Glutamatergic neuron (in vitro differentiated cells): Measurements from ENCODE around the gene DLG2. TPM values are rescaled to one million over a fixed set of nuclear protein-coding genes. Genes with fewer than 3 reads are reported as not detected.

Source experiments
- DNase-seq: peaks from one replicate; pipeline ENCODE4 v3.0.0; 2022
- H3K27ac Mint-ChIP-seq: one replicate; pipeline ENCODE4 v1.8.0; 2020; ENCODE audit warnings: mild to moderate bottlenecking, mixed read lengths, inconsistent platforms; ENCODE audit not compliant: unreplicated experiment
- H3K27me3 Mint-ChIP-seq: one replicate; pipeline ENCODE4 v1.8.0; 2020; ENCODE audit warnings: mild to moderate bottlenecking, moderate library complexity, mixed read lengths, inconsistent platforms; ENCODE audit not compliant: unreplicated experiment
- H3K36me3 Mint-ChIP-seq: one replicate; pipeline ENCODE4 v1.8.0; 2020; ENCODE audit warnings: mild to moderate bottlenecking, mixed read lengths, inconsistent platforms; ENCODE audit not compliant: unreplicated experiment
- H3K4me1 Mint-ChIP-seq: one replicate; pipeline ENCODE4 v1.8.0; 2020; ENCODE audit warnings: mild to moderate bottlenecking, low read depth, mixed read lengths, inconsistent platforms; ENCODE audit not compliant: unreplicated experiment
- H3K4me3 Mint-ChIP-seq: one replicate; pipeline ENCODE4 v1.8.0; 2020; ENCODE audit warnings: mild to moderate bottlenecking, mixed read lengths, inconsistent platforms; ENCODE audit not compliant: unreplicated experiment
- H3K9me3 Mint-ChIP-seq: one replicate; pipeline ENCODE4 v1.8.0; 2020; ENCODE audit warnings: mild to moderate bottlenecking, moderate library complexity, mixed read lengths, inconsistent platforms; ENCODE audit not compliant: unreplicated experiment
- CTCF ChIP-seq: fragments of 200-600 bp; sonication (generic); IDR thresholded peaks from one replicate; pipeline ENCODE4 v1.5.0; 2021; ENCODE audit not compliant: partially characterized antibody, unreplicated experiment
- total RNA-seq: library from RNA; stranded (reverse); fragmentation: NEBNext Ultra II Directional; extraction: Animal tissue kit (Norgen Biotek cat#: 25700); gene quantifications from one replicate; pipeline ENCODE4 v1.2.1, GENCODE V29; 2021; ENCODE audit not compliant: unreplicated experiment

Gene DLG2
- total RNA-seq, 1 donor from 2014 or later, result 2.9 TPM

GRCh38 chr11:83779876-83780275 lies 1847.3 kb downstream of the DLG2 start:
- Mint-ChIP-seq H3K4me3 (no peak overlapping the region), H3K4me1 (no peaks in the 10 kb centered on the region), H3K27me3 (no peaks in the 10 kb centered on the region), H3K36me3 (no peaks in the 10 kb centered on the region), H3K27ac (no peak overlapping the region), H3K9me3 (peaks cover 1% of the 10 kb centered on the region)
- TF ChIP-seq CTCF, result no peak
- no peak for DNase-seq

- Mint-ChIP-seq H3K4me3 (no peak overlapping the region), H3K36me3 (no peaks in the 10 kb centered on the region), H3K27ac (no peak overlapping the region), H3K9me3 (peaks cover 1% of the 10 kb centered on the region), H3K4me1 (no peaks in the 10 kb centered on the region), H3K27me3 (no peaks in the 10 kb centered on the region)
- DNase-seq, result no peak
- TF ChIP-seq CTCF, result no peak
Measured at GRCh38 chr11:83778596-83778995, 1848.5 kb downstream of the DLG2 start.

GRCh38 chr11:83773950-83774880 lies 1852.9 kb downstream of the DLG2 start:
- peaks cover 2% of the 10 kb centered on the region for H3K27me3 Mint-ChIP-seq
- no peak for DNase-seq
- TF ChIP-seq CTCF, result no peak
- no peaks in the 10 kb centered on the region for H3K36me3 Mint-ChIP-seq
- no peak overlapping the region for H3K27ac Mint-ChIP-seq
- H3K4me3 Mint-ChIP-seq, result no peak overlapping the region
- no peaks in the 10 kb centered on the region for H3K4me1 Mint-ChIP-seq
- H3K9me3 Mint-ChIP-seq, result peaks cover 1% of the 10 kb centered on the region

GRCh38 chr11:83768489-83768888 lies 1858.7 kb downstream of the DLG2 start:
- Mint-ChIP-seq H3K27me3 (peaks cover 2% of the 10 kb centered on the region), H3K36me3 (no peaks in the 10 kb centered on the region), H3K9me3 (no peaks in the 10 kb centered on the region), H3K4me1 (no peaks in the 10 kb centered on the region), H3K4me3 (no peak overlapping the region), H3K27ac (no peak overlapping the region)
- TF ChIP-seq CTCF, result no peak
- no peak for DNase-seq

- TF ChIP-seq CTCF, result no peak
- H3K27ac Mint-ChIP-seq, result no peak overlapping the region
- no peaks in the 10 kb centered on the region for H3K9me3 Mint-ChIP-seq
- H3K4me3 Mint-ChIP-seq, result no peak overlapping the region
- peaks cover 2% of the 10 kb centered on the region for H3K27me3 Mint-ChIP-seq
- no peaks in the 10 kb centered on the region for H3K4me1 Mint-ChIP-seq
- H3K36me3 Mint-ChIP-seq, result no peaks in the 10 kb centered on the region
- DNase-seq, result no peak
Measured at GRCh38 chr11:83766932-83767331, 1860.2 kb downstream of the DLG2 start.
